ENCODE results near the gene TRDMT1.

Gene TRDMT1

DNA sequence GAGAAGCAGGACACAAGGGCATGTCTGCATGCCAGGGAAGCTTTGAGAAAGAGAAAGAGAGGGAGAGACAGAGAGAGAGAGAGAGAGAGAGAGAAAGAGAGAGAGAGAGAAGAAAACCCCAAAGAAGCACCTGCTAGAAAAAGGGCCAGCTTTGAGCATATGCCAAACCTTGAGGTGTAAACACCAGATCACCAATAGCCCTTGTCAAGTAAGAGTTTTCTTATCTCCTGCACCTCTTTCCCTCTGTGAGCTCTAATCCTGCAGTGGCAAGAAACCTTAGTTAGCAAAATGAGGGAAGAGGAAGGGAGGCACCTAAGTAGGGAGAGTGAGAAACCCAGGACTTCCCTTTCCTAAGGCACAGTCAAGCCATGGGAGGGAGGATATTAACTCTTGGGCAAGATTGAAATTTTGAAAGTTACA, 11.3 kb upstream of the TRDMT1 start:
- no peak for DNase-seq (ENCODE audit: low read depth in 2 of 2)
- no peak overlapping the region for H3K4me3 ChIP-seq (replicated peaks in 1 of 2; ENCODE audit: low read depth in 2 of 2, low read length in 2 of 2)
- TF ChIP-seq, protein P1, sequence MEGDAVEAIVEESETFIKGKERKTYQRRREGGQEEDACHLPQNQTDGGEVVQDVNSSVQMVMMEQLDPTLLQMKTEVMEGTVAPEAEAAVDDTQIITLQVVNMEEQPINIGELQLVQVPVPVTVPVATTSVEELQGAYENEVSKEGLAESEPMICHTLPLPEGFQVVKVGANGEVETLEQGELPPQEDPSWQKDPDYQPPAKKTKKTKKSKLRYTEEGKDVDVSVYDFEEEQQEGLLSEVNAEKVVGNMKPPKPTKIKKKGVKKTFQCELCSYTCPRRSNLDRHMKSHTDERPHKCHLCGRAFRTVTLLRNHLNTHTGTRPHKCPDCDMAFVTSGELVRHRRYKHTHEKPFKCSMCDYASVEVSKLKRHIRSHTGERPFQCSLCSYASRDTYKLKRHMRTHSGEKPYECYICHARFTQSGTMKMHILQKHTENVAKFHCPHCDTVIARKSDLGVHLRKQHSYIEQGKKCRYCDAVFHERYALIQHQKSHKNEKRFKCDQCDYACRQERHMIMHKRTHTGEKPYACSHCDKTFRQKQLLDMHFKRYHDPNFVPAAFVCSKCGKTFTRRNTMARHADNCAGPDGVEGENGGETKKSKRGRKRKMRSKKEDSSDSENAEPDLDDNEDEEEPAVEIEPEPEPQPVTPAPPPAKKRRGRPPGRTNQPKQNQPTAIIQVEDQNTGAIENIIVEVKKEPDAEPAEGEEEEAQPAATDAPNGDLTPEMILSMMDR (IDR thresholded peaks at IDR 0.05; ENCODE audit: low read depth, low read length): no peak

DNA sequence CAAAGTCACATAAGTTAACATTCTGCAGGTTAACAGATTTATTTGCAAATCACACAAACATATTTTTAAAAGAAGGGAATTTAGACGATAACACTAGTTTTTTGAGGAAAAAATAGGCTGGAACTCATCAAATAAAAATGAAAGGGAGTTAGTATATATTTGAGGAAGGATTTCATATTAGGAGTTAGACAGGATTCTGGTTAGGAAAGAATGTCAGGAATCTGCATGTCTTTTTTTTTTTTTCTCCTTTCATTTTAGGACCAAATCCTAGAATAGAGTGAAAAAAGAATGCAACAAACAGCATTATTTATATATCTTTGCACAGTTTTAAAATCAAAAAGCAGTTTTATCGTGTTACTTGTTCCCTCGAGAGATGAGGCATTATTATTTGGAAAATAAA, 8.9 kb upstream of the TRDMT1 start:
- peak; percentile 54 to 61 for DNase-seq (ENCODE audit: low read depth in 2 of 2)
- H3K4me3 ChIP-seq (replicated peaks in 1 of 2; ENCODE audit: low read depth in 2 of 2, low read length in 2 of 2): no peak overlapping the region
- TF ChIP-seq, protein P1 (IDR thresholded peaks at IDR 0.05; ENCODE audit: low read depth, low read length): no peak

DNA sequence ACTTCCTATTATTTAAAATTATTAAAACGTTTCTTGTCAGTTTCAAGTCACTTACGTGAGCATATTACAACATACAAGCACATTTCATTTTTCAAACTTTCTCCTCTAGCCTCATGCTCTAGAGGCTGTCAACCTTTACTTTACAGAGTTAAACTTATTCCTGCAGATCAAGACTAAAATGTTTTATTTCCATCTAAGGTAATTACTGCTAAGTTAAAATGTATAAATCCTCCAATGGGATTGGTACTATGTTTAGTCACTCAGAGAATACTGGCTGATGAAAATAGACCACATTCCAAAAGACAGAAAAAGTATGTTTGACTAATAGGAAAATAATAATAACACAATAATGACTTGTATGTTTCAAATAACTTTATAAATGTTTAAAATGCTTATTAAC, 8.4 kb upstream of the TRDMT1 start:
- TF ChIP-seq, protein P1 (IDR thresholded peaks at IDR 0.05; ENCODE audit: low read depth, low read length): no peak
- no peak overlapping the region for H3K4me3 ChIP-seq (replicated peaks in 1 of 2; ENCODE audit: low read depth in 2 of 2, low read length in 2 of 2)
- DNase-seq (ENCODE audit: low read depth in 2 of 2): peak; percentile 32 to 68

DNA sequence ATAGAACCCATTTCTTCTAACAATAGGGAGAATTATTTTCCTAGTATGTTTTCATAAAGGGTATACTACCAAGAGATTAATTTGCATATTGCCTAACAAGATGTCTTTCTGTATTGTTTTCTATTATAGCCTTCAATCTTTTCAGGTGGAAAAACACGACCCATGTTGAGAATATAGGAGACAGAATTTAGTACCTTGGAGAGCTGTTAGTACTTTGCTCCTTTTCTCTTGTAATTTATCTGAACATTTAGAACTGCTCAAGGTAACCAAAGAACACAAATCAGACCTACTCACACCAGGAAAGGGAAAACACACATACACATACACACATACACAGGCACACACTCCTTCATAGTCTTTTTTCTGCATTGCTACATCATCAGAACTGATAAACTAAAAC, 7.8 kb upstream of the TRDMT1 start:
- no peak for DNase-seq (ENCODE audit: low read depth in 2 of 2)
- TF ChIP-seq, protein P1 (IDR thresholded peaks at IDR 0.05; ENCODE audit: low read depth, low read length): no peak
- no peak overlapping the region for H3K4me3 ChIP-seq (replicated peaks in 1 of 2; ENCODE audit: low read depth in 2 of 2, low read length in 2 of 2)

DNA sequence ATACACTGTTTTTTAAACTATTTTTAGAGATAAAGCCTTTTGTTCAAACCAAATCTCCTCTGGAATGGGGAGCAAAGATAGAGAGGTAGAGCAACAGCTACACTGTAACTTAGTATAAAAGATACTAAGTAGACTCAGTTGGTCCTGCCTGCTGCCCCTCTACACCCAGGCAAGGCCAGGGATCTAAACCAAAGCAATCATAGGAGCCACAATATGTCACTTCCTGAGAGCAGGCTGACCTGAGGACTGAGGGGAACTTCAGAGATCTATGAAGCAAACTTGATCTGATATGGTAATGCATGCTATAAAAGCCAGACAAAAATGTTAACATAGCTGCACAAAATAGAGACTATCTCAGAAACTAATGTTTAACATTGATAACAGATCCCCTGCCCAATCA, 7.0 kb upstream of the TRDMT1 start:
- TF ChIP-seq, protein P1 (IDR thresholded peaks at IDR 0.05; ENCODE audit: low read depth, low read length): no peak
- H3K4me3 ChIP-seq (replicated peaks in 1 of 2; ENCODE audit: low read depth in 2 of 2, low read length in 2 of 2): no peak overlapping the region
- DNase-seq (ENCODE audit: low read depth in 2 of 2): no peak

DNA sequence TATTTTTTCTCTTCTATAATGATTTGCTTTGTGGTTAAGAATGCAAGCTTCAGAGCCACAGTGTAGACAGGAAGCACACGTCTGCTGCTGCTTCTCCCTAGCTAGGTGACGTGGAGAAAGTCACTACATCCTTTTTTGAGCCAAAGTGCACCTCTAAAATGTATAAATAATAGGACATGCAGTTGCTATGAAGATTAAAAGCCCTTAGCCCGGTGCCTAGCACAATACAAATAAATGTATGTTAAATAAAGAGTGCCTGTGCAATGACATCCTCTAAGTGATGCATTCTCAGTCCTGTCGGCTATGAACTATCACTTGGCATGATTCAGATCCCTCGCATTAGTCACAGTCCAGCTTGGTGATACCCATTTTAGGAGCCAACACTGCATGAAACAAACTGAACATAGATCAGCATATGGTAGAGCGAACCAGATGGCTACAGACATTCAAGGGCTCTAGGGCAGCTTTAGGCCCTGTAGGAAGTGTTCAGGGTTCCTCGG, 4.8 kb upstream of the TRDMT1 start:
- DNase-seq (ENCODE audit: low read depth in 2 of 2): peak; percentile 55 to 92
- TF ChIP-seq, protein P1 (IDR thresholded peaks at IDR 0.05; ENCODE audit: low read depth, low read length): no peak
- no peak overlapping the region for H3K4me3 ChIP-seq (replicated peaks in 1 of 2; ENCODE audit: low read depth in 2 of 2, low read length in 2 of 2)

DNA sequence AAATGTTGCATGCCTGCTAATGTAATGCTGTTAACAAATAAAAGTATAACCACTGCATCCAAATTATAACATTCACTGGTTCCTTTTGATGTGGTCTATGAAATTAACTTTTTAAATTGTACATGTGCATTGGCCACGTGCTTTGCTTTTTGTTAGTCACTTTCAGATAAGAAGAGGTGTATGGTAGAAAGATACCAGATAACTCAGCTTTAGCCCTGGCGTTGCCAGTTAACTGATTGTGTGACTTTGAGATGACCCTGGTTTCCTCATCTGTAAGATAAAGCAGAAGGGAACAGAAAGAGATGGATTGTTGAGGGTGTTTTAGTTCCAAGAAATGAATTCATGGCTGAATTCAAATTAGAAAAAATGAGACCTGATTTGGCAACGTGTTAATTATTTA, 1.9 kb upstream of the TRDMT1 start:
- TF ChIP-seq, protein P1 (IDR thresholded peaks at IDR 0.05; ENCODE audit: low read depth, low read length): no peak
- H3K4me3 ChIP-seq (replicated peaks in 1 of 2; ENCODE audit: low read depth in 2 of 2, low read length in 2 of 2): no peak overlapping the region
- DNase-seq (ENCODE audit: low read depth in 2 of 2): no peak
